ENCODE data around the gene ARMC5. TPM values are rescaled to one million over a fixed set of nuclear protein-coding genes. Genes with fewer than 3 reads are reported as not detected.

The ARMC5 gene
- total RNA-seq, 1 experiment from 2014 or later, result 10.1 TPM

GRCh38 chr16:31491778-31492418 is 32.6 kb downstream of the ARMC5 start:
- Mint-ChIP-seq H3K36me3 (ENCODE audit: insufficient read depth, unreplicated experiment) (peaks cover 21% of the 10 kb centered on the region), H3K27ac (ENCODE audit: low read depth, unreplicated experiment) (no peak overlapping the region), H3K4me3 (ENCODE audit: unreplicated experiment) (no peak overlapping the region), H3K4me1 (ENCODE audit: insufficient read depth, unreplicated experiment) (no peaks in the 10 kb centered on the region), H3K27me3 (ENCODE audit: insufficient read depth, unreplicated experiment) (no peaks in the 10 kb centered on the region), H3K9me3 (ENCODE audit: unreplicated experiment) (no peaks in the 10 kb centered on the region)
- POLR2A ChIA-PET, result no interaction called here
- TF ChIP-seq CTCF (IDR thresholded peaks at IDR 0.05; ENCODE audit: unreplicated experiment), result no peak
- intact Hi-C loops (cut with micrococcal nuclease), result no loop called here
- CTCF ChIA-PET, result interaction anchor here (0.9 kb wide), 1 partner anchor 31 kb away, joined by 3 read pairs; no protein-coding TSS in a partner anchor
- no TSS peak for BruUV-seq (replicated peaks)
- DNase-seq (ENCODE audit: unreplicated experiment), result no peak

GRCh38 chr16:31493506-31494125 is 34.3 kb downstream of the ARMC5 start:
- no TSS peak for BruUV-seq (replicated peaks)
- CTCF ChIA-PET, result interaction anchor here (0.6 to 2.7 kb wide), 4 partner anchors 32 to 217 kb away, joined by 3 to 9 read pairs (median 3); no protein-coding TSS in a partner anchor
- peaks cover 25% of the 10 kb centered on the region for H3K36me3 Mint-ChIP-seq (ENCODE audit: insufficient read depth, unreplicated experiment)

GRCh38 chr16:31496670-31497069 is 37.4 kb downstream of the ARMC5 start:
- no peak for DNase-seq (ENCODE audit: unreplicated experiment)
- intact Hi-C loops (cut with micrococcal nuclease), result no loop called here
- no TSS peak for BruUV-seq (replicated peaks)
- ChIA-PET CTCF (interaction anchor here (2.1 kb wide), 1 partner anchor 36 kb away, joined by 8 read pairs; no protein-coding TSS in a partner anchor), POLR2A (interaction anchor here (1.2 kb wide), 1 partner anchor 9 kb away, joined by 3 read pairs; no protein-coding TSS in a partner anchor)
- Mint-ChIP-seq H3K4me1 (ENCODE audit: insufficient read depth, unreplicated experiment) (no peaks in the 10 kb centered on the region), H3K36me3 (ENCODE audit: insufficient read depth, unreplicated experiment) (peaks cover 31% of the 10 kb centered on the region), H3K9me3 (ENCODE audit: unreplicated experiment) (no peaks in the 10 kb centered on the region), H3K27ac (ENCODE audit: low read depth, unreplicated experiment) (no peak overlapping the region), H3K27me3 (ENCODE audit: insufficient read depth, unreplicated experiment) (no peaks in the 10 kb centered on the region), H3K4me3 (ENCODE audit: unreplicated experiment) (no peak overlapping the region)
- TF ChIP-seq CTCF (IDR thresholded peaks at IDR 0.05; ENCODE audit: unreplicated experiment), result no peak

More at GRCh38 chr16:31493506-31494125, 34.3 kb downstream of the ARMC5 start:
- no peak overlapping the region for H3K4me3 Mint-ChIP-seq (ENCODE audit: unreplicated experiment)
- intact Hi-C loops (cut with micrococcal nuclease), result no loop called here
- no peaks in the 10 kb centered on the region for H3K4me1 Mint-ChIP-seq (ENCODE audit: insufficient read depth, unreplicated experiment)
- H3K9me3 Mint-ChIP-seq (ENCODE audit: unreplicated experiment), result no peaks in the 10 kb centered on the region
- no peak overlapping the region for H3K27ac Mint-ChIP-seq (ENCODE audit: low read depth, unreplicated experiment)
- POLR2A ChIA-PET, result no interaction called here
- H3K27me3 Mint-ChIP-seq (ENCODE audit: insufficient read depth, unreplicated experiment), result no peaks in the 10 kb centered on the region
- DNase-seq (ENCODE audit: unreplicated experiment), result no peak
- no peak for TF ChIP-seq CTCF (IDR thresholded peaks at IDR 0.05; ENCODE audit: unreplicated experiment)

- CTCF ChIA-PET, result interaction anchor here (0.6 to 2.1 kb wide), 7 partner anchors 20 to 743 kb away, joined by 3 to 8 read pairs (median 3); no protein-coding TSS in a partner anchor
- Mint-ChIP-seq H3K4me1 (ENCODE audit: insufficient read depth, unreplicated experiment) (no peaks in the 10 kb centered on the region), H3K27ac (ENCODE audit: low read depth, unreplicated experiment) (no peak overlapping the region), H3K36me3 (ENCODE audit: insufficient read depth, unreplicated experiment) (peaks cover 31% of the 10 kb centered on the region), H3K4me3 (ENCODE audit: unreplicated experiment) (no peak overlapping the region), H3K9me3 (ENCODE audit: unreplicated experiment) (no peaks in the 10 kb centered on the region), H3K27me3 (ENCODE audit: insufficient read depth, unreplicated experiment) (no peaks in the 10 kb centered on the region)
- POLR2A ChIA-PET, result interaction anchor here (2.0 kb wide), 1 partner anchor 10 kb away, joined by 15 read pairs; the partner anchor contains the start of gene RUSF1
- no peak for DNase-seq (ENCODE audit: unreplicated experiment)
- intact Hi-C loops (cut with micrococcal nuclease), result no loop called here
- no peak for TF ChIP-seq CTCF (IDR thresholded peaks at IDR 0.05; ENCODE audit: unreplicated experiment)
- no TSS peak for BruUV-seq (replicated peaks)
Measured at GRCh38 chr16:31498493-31498892, 39.2 kb downstream of the ARMC5 start.
